Endodermal cell (in vitro differentiated cells): Measurements from ENCODE around the gene PTPRC. TPM values are rescaled to one million over a fixed set of nuclear protein-coding genes. Genes with fewer than 3 reads are reported as not detected.

Source experiments
- DNase-seq: peaks from one replicate; pipeline ENCODE4 v3.0.0-alpha.2; 2017
- H3K27ac ChIP-seq: 2 replicates; pipeline ENCODE4 v1.5.1; 2013; ENCODE audit warnings: mild to moderate bottlenecking, low read depth, low read length, moderate library complexity
- H3K27me3 ChIP-seq: 2 replicates; pipeline ENCODE4 v1.6.1; 2013; ENCODE audit warnings: mild to moderate bottlenecking, low read length, moderate library complexity; ENCODE audit not compliant: insufficient read depth, control insufficient read depth, poor library complexity, severe bottlenecking
- H3K36me3 ChIP-seq: 2 replicates; pipeline ENCODE4 v1.7.0; 2013; ENCODE audit warnings: mild to moderate bottlenecking, low read length, moderate library complexity; ENCODE audit not compliant: control insufficient read depth, insufficient read depth
- H3K4me1 ChIP-seq: one replicate; pipeline ENCODE4 v1.7.0; 2013; ENCODE audit warnings: low read length; ENCODE audit not compliant: control insufficient read depth, insufficient read depth
- H3K4me3 ChIP-seq: 2 replicates; pipeline ENCODE4 v1.5.1; 2013; ENCODE audit warnings: mild to moderate bottlenecking, low read length, moderate library complexity
- H3K9ac ChIP-seq: 2 replicates; pipeline ENCODE4 v1.6.1; 2013; ENCODE audit warnings: mild to moderate bottlenecking, low read length, moderate library complexity; ENCODE audit not compliant: poor library complexity, severe bottlenecking; ENCODE audit errors: extremely low read depth
- H3K9me3 ChIP-seq: 2 replicates; pipeline ENCODE4 v1.6.1; 2013; ENCODE audit warnings: mild to moderate bottlenecking, low read length, moderate library complexity; ENCODE audit not compliant: control insufficient read depth
- H3K27ac Mint-ChIP-seq: 2 replicates; pipeline ENCODE4 v1.8.0; 2020; ENCODE audit warnings: mixed read lengths
- H3K27me3 Mint-ChIP-seq: 2 replicates; pipeline ENCODE4 v1.8.0; 2021; ENCODE audit warnings: mild to moderate bottlenecking, mixed read lengths; ENCODE audit not compliant: insufficient read depth
- H3K36me3 Mint-ChIP-seq: 2 replicates; pipeline ENCODE4 v1.8.0; 2020; ENCODE audit warnings: low read depth, mixed read lengths
- H3K4me1 Mint-ChIP-seq: 2 replicates; pipeline ENCODE4 v1.8.0; 2020; ENCODE audit warnings: mixed read lengths
- H3K4me3 Mint-ChIP-seq: 2 replicates; pipeline ENCODE4 v1.8.0; 2020; ENCODE audit warnings: mild to moderate bottlenecking, moderate library complexity, mixed read lengths
- H3K9me3 Mint-ChIP-seq: 2 replicates; pipeline ENCODE4 v1.8.0; 2020; ENCODE audit warnings: mild to moderate bottlenecking, mixed read lengths
- WGBS, 2 experiments: methylation state at CpG; one replicate each; pipeline versions ENCODE4 v1.1.5 to v1.1.7; 2013; ENCODE audit warnings: missing lambda C conversion rate in 2 of 2, mixed read lengths in 1 of 2; ENCODE audit not compliant: insufficient coverage in 1 of 2, insufficient read length in 1 of 2; 5-methylcytosine and 5-hydroxymethylcytosine counted together
- total RNA-seq, 2 donors: library from RNA; stranded (reverse); fragmentation: NEBNext Ultra II Directional in 1 of 2; extraction: Animal tissue kit (Norgen Biotek cat#: 25700) in 1 of 2; gene quantifications; 2 replicates in 1 of 2; 3 replicates in 1 of 2; pipeline ENCODE4 v1.2.1, GENCODE V29; 2021
- TF ChIP-seq, protein P1 (sequence below): fragments of 200-600 bp; sonication (generic); conservative IDR thresholded peaks from 2 replicates; pipeline ENCODE4 v1.5.0; 2021; ENCODE audit warnings: antibody characterized with exemption, mild to moderate bottlenecking

Gene PTPRC
- total RNA-seq, 2 donors from 2014 or later = 0.11 TPM; not detected in 1

DNA sequence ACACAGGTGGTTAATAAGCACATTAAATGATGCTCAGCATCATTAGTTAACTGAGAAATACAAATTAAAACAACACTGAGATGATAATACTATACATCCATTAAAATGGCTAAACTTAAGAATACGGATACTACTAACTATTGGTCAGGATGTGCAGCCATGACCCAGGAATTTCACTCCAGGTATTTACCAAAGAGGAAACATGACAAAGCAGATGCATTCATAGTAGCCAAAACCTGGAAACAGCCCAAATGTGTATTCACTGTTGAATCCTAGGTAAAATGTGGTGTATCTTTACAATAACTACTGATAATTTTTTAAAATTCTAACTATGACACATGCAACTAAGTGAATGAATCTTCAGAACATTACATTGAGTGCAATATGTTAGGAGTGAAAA is 73.0 kb downstream of the PTPRC start:
- no peak for DNase-seq
- Histone ChIP-seq H3K9ac (no peak overlapping the region), H3K4me3 (no peak overlapping the region), H3K27ac (no peak overlapping the region), H3K4me1 (no peaks in the 10 kb centered on the region), H3K27me3 (no peaks in the 10 kb centered on the region), H3K9me3 (no peaks in the 10 kb centered on the region), H3K36me3 (no peaks in the 10 kb centered on the region)
- H3K27ac Mint-ChIP-seq = no peak overlapping the region
- H3K36me3 Mint-ChIP-seq = no peaks in the 10 kb centered on the region
- no peaks in the 10 kb centered on the region for H3K27me3 Mint-ChIP-seq
- no peaks in the 10 kb centered on the region for H3K4me1 Mint-ChIP-seq
- 97% methylated on average over 1 of the region's 1 CpG; no CpG with 5 or more reads in 1 of the 2 experiments for WGBS, 2 experiments
- H3K9me3 Mint-ChIP-seq = peaks cover 2% of the 10 kb centered on the region
- TF ChIP-seq, protein P1, sequence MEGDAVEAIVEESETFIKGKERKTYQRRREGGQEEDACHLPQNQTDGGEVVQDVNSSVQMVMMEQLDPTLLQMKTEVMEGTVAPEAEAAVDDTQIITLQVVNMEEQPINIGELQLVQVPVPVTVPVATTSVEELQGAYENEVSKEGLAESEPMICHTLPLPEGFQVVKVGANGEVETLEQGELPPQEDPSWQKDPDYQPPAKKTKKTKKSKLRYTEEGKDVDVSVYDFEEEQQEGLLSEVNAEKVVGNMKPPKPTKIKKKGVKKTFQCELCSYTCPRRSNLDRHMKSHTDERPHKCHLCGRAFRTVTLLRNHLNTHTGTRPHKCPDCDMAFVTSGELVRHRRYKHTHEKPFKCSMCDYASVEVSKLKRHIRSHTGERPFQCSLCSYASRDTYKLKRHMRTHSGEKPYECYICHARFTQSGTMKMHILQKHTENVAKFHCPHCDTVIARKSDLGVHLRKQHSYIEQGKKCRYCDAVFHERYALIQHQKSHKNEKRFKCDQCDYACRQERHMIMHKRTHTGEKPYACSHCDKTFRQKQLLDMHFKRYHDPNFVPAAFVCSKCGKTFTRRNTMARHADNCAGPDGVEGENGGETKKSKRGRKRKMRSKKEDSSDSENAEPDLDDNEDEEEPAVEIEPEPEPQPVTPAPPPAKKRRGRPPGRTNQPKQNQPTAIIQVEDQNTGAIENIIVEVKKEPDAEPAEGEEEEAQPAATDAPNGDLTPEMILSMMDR = no peak
- no peak overlapping the region for H3K4me3 Mint-ChIP-seq

DNA sequence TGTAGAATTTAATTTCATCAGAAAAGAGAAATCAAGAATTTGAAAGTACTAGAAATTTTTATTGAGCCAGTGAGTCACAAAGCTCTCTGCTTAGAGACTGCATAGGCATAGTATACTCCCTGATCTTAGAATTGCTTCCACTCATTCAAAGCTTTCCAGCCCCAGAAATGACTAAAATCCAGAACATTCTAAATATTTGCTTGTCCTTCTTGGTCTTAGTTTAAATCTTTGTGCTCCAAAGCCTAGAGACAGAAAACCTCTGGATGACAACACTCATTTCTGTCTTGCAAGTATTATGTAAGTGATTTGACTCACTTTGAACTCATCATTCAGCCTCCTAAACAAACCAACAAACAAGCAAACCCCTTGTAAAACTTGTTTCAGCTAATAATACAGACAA is 74.2 kb downstream of the PTPRC start:
- no peaks in the 10 kb centered on the region for H3K4me1 Mint-ChIP-seq
- no peak overlapping the region for H3K9ac ChIP-seq
- H3K27me3 ChIP-seq = no peaks in the 10 kb centered on the region
- no peaks in the 10 kb centered on the region for H3K36me3 Mint-ChIP-seq
- H3K9me3 Mint-ChIP-seq = peaks cover 2% of the 10 kb centered on the region
- TF ChIP-seq, protein P1 = no peak
- no peak overlapping the region for H3K27ac ChIP-seq
- H3K27me3 Mint-ChIP-seq = no peaks in the 10 kb centered on the region
- H3K4me3 ChIP-seq = no peak overlapping the region
- no peak overlapping the region for H3K4me3 Mint-ChIP-seq
- H3K4me1 ChIP-seq = no peaks in the 10 kb centered on the region
- no peak for DNase-seq
- H3K9me3 ChIP-seq = no peaks in the 10 kb centered on the region
- H3K36me3 ChIP-seq = no peaks in the 10 kb centered on the region
- no peak overlapping the region for H3K27ac Mint-ChIP-seq

DNA sequence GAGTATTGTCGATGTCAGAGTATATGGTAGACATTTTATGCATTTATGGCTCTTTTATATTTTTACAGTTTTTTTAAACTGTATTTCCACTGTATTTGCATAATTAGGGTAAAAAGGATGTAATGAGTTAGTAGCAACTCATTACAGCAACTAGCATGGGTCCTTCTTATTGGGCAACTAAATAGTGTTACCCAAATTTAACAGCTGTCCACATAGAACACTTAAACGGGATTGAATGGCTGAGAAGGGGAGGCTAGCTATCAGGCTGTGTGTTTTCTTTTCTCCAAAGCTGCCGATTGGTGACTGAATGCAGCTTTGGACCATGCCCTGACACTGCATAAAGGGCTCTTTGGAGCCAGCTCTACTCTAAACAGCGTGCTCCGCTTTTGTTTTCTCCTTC is 75.4 kb downstream of the PTPRC start:
- 82 to 100% methylated on average over 1 to 4 of the region's 5 CpGs for WGBS, 2 experiments
- no peaks in the 10 kb centered on the region for H3K4me1 ChIP-seq
- Mint-ChIP-seq H3K36me3 (no peaks in the 10 kb centered on the region), H3K27me3 (no peaks in the 10 kb centered on the region), H3K9me3 (peaks cover 2% of the 10 kb centered on the region), H3K27ac (no peak overlapping the region), H3K4me1 (no peaks in the 10 kb centered on the region), H3K4me3 (no peak overlapping the region)
- H3K36me3 ChIP-seq = no peaks in the 10 kb centered on the region
- no peak overlapping the region for H3K9ac ChIP-seq
- no peaks in the 10 kb centered on the region for H3K9me3 ChIP-seq
- no peak overlapping the region for H3K27ac ChIP-seq
- H3K27me3 ChIP-seq = no peaks in the 10 kb centered on the region
- H3K4me3 ChIP-seq = no peak overlapping the region
- TF ChIP-seq, protein P1 = no peak
- DNase-seq = no peak
